CD4-positive, CD25-positive, alpha-beta regulatory T cell (primary cell): ENCODE results near the gene CLGN. TPM values are rescaled to one million over a fixed set of nuclear protein-coding genes. Genes with fewer than 3 reads are reported as not detected.

ENCODE experiments used
- ATAC-seq, 2 donors: fragments of 150-1000 bp; cut with Tn5 transposase; one replicate each; pipeline ENCODE4 v1.10.0; 2021; ENCODE audit warnings: low read depth in 2 of 2, moderate number of reproducible peaks in 2 of 2, moderate library complexity in 1 of 2
- DNase-seq, 3 donors: peaks; one replicate each; pipeline versions ENCODE4 v3.0.0 to v3.0.0-alpha.2; 2012 to 2022; ENCODE audit warnings: mixed read lengths in 1 of 3
- H3K27ac ChIP-seq: one replicate; pipeline ENCODE4 v1.7.0; 2013; ENCODE audit warnings: mild to moderate bottlenecking, low read length; ENCODE audit not compliant: insufficient read depth, poor library complexity, severe bottlenecking
- H3K27me3 ChIP-seq: one replicate; pipeline ENCODE4 v1.7.0; 2013; ENCODE audit warnings: low read length; ENCODE audit not compliant: control insufficient read depth, insufficient read depth
- H3K36me3 ChIP-seq: one replicate; pipeline ENCODE4 v1.7.0; 2013; ENCODE audit warnings: mild to moderate bottlenecking, low read length, moderate library complexity; ENCODE audit not compliant: control insufficient read depth, insufficient read depth
- H3K4me1 ChIP-seq: 2 replicates; pipeline ENCODE4 v1.7.0; 2013; ENCODE audit warnings: mild to moderate bottlenecking, low read length; ENCODE audit not compliant: insufficient read depth, control insufficient read depth, poor library complexity, severe bottlenecking
- H3K4me3 ChIP-seq: one replicate; pipeline ENCODE4 v1.7.0; 2013; ENCODE audit warnings: low read depth, mild to moderate bottlenecking, low read length, moderate library complexity
- H3K9me3 ChIP-seq, 2 experiments: 1 replicate in 1 of 2; 2 replicates in 1 of 2; pipeline ENCODE4 v1.7.0; 2013; ENCODE audit warnings: low read length in 2 of 2, mild to moderate bottlenecking in 1 of 2, moderate library complexity in 1 of 2; ENCODE audit not compliant: control insufficient read depth in 2 of 2
- H3K27ac Mint-ChIP-seq, 3 donors: one replicate each; pipeline ENCODE4 v1.8.0; 2020 to 2022; ENCODE audit warnings: mild to moderate bottlenecking in 3 of 3, mixed read lengths in 3 of 3, moderate library complexity in 2 of 3
- H3K27me3 Mint-ChIP-seq: one replicate; pipeline ENCODE4 v1.8.0; 2022; ENCODE audit warnings: mild to moderate bottlenecking, mixed read lengths
- H3K36me3 Mint-ChIP-seq: one replicate; pipeline ENCODE4 v1.8.0; 2020; ENCODE audit warnings: mixed read lengths
- H3K4me1 Mint-ChIP-seq, 4 donors: one replicate each; pipeline ENCODE4 v1.8.0; 2020 to 2022; ENCODE audit warnings: mixed read lengths in 4 of 4, mild to moderate bottlenecking in 1 of 4
- H3K4me3 Mint-ChIP-seq, 4 donors: one replicate each; pipeline ENCODE4 v1.8.0; 2020 to 2022; ENCODE audit warnings: mild to moderate bottlenecking in 4 of 4, mixed read lengths in 4 of 4, moderate library complexity in 3 of 4
- H3K9me3 Mint-ChIP-seq, 7 donors: one replicate each; pipeline ENCODE4 v1.8.0; 2020 to 2022; ENCODE audit warnings: mixed read lengths in 7 of 7, mild to moderate bottlenecking in 3 of 7, moderate library complexity in 2 of 7
- polyA plus RNA-seq, 4 donors: library from polyadenylated mRNA; unstranded; fragments of 300-500 nt; fragmentation: Illumina TruSeq; gene quantifications; one replicate each; pipeline ENCODE4 v1.2.3, GENCODE V29; 2021
- total RNA-seq: library from RNA; stranded (reverse); gene quantifications from one replicate; pipeline ENCODE4 v1.2.3, GENCODE V29; 2022

Gene CLGN
- total and polyA plus RNA-seq, 5 donors from 2014 or later = not detected

DNA sequence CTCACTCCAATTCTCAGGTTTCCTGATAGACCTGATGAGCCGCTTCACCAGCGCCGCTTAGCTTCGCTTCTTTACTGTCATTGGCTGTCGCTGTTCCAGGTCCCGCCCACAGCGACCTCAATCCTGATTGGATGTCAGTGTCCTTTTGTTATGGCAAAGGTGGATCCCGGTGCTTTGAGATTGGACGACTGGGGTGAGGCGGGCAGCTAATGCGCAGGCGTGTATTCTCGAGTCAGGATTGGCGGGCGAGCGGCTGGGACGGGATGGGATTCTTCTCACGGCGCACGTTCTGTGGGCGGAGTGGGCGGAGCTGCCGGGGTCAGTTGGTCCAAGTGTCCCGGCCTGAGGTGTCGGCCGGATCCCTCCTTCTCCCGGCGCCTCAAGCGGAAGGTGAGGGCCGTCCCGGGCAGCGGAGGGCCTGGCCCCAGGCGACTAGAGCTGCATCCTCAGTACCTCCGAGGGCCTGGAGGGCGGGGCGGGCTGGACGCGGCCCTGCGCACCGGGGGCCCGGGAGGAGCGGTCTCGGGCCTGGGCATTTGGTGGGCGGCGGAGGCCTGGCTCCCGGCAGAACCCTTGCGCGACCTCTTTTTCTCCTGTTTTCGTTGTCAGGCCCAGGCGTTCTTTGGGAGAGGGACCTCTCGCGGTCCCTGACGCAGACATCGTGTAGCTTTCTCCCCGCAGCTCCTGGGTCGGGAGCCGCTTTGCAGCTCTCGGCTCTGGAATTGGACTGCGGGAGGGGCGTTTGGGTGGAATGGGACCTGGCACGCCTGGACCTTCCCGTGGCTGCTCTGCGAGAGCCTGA, 53.9 kb downstream of the CLGN start, which contains the start of gene SCOC:
SCOC (plus strand) TSS at position 319 of the 802 bp plus-strand sequence. CDS start 5,525 bp downstream, outside the sequence.
- H3K27me3 ChIP-seq = no peaks in the 10 kb centered on the region
- ATAC-seq (peak; percentile 96), DNase-seq (peak; percentile 96 to 98 (median 97))
- H3K9me3 Mint-ChIP-seq = no peaks in the 10 kb centered on the region
- peak within 1 kb of the TSS in 1 of 3 donors; percentile 55 for H3K27ac Mint-ChIP-seq
- H3K4me1 Mint-ChIP-seq = peaks cover 11 to 37% (median 34%) of the 10 kb centered on the region in 4 donors
- peaks cover 18% of the 10 kb centered on the region for H3K4me1 ChIP-seq
- H3K27me3 Mint-ChIP-seq = peaks cover 19% of the 10 kb centered on the region
- H3K4me3 ChIP-seq = peak within 1 kb of the TSS; percentile 99
- H3K4me3 Mint-ChIP-seq = peak within 1 kb of the TSS in 1 of 4 donors; percentile 80
- no peaks in the 10 kb centered on the region for H3K36me3 Mint-ChIP-seq
- H3K9me3 ChIP-seq = no peaks in the 10 kb centered on the region
- peak within 1 kb of the TSS; percentile 84 for H3K27ac ChIP-seq
- no peaks in the 10 kb centered on the region for H3K36me3 ChIP-seq

DNA sequence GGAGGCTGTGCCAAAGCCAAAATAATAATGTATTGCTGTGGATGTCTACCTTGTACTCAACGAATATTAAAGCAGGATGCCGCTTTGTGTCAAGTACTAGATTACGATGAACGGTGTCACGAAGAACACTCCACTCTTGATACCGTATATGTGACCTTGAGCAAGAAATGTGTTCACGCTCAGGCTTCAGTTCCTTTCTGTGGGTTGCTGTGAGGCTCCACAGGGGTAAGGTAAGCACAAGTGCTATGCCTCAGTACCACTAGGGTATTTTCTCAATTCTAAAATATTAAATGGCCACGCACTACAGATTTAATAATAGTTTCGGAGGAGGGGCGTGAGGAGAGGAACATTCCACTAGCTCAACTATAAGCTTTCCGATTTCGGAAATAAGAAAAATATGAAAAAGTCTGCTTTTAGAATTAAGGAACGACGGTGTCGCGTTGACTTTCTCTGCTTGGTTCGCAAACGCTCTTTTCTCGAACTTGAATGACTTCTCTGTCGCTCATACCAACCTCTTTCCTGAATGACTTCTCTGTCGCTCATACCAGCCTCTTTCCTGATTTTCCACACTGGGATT, 54.6 kb downstream of the CLGN start:
- Mint-ChIP-seq H3K27ac (no peak overlapping the region), H3K9me3 (no peaks in the 10 kb centered on the region), H3K4me1 (peaks cover 11 to 37% (median 34%) of the 10 kb centered on the region in 4 donors), H3K4me3 (no peak overlapping the region), H3K36me3 (no peaks in the 10 kb centered on the region), H3K27me3 (peaks cover 19% of the 10 kb centered on the region)
- Histone ChIP-seq H3K27me3 (no peaks in the 10 kb centered on the region), H3K4me3 (peak overlapping the region; percentile 99), H3K9me3 (no peaks in the 10 kb centered on the region), H3K27ac (peak overlapping the region; percentile 84), H3K4me1 (peaks cover 18% of the 10 kb centered on the region), H3K36me3 (no peaks in the 10 kb centered on the region)
- ATAC-seq (peak; percentile 59 to 60), DNase-seq (peak; percentile 8 to 71 (median 52))

DNA sequence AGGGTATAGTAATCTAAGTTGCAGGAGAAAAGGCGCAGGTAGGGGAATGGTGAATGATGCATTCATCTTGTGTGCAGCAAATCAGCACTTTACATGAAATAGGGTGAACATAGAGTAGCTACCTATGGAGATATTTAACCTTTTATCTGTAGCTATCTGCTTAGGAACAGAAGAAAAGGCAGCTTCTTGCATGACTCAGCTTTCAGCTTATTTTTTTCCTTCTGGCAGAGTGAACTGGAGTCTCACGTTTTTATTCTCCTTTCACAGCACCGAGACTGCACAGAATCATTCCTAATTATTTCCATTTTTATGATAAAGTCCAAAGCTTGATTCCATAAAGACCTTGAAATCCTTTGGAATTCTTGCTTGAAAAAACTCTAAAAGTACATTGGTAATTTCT, 58.8 kb downstream of the CLGN start:
- no peaks in the 10 kb centered on the region for H3K9me3 ChIP-seq
- DNase-seq = no peak
- H3K4me1 ChIP-seq = peaks cover 8% of the 10 kb centered on the region
- Mint-ChIP-seq H3K4me3 (no peak overlapping the region), H3K36me3 (no peaks in the 10 kb centered on the region), H3K9me3 (no peaks in the 10 kb centered on the region), H3K4me1 (peaks cover 0 to 7% (median 1%) of the 10 kb centered on the region in 4 donors), H3K27ac (no peak overlapping the region), H3K27me3 (peaks cover 22% of the 10 kb centered on the region)
- H3K4me3 ChIP-seq = no peak overlapping the region
- H3K27ac ChIP-seq = no peak overlapping the region
- no peaks in the 10 kb centered on the region for H3K36me3 ChIP-seq
- ATAC-seq = no peak
- H3K27me3 ChIP-seq = no peaks in the 10 kb centered on the region

DNA sequence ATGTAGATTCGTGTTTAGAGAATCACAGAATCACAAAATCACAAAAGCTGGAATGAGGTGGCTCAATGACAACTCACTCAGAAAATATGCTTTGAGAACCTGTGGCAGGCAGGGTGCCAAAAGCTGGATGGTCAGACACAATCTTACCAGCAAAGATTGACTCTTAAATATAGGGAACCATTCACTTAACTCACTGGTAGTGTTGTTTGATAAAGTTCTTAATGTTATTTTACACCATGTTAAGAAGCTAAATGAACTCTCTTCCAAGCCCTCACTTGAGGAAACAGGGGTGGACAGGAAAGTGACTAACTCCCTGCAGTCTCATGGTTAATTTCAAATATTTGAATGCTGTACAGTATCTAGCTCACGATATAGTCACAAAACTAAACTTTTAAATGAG, 59.7 kb downstream of the CLGN start:
- H3K4me3 Mint-ChIP-seq = no peak overlapping the region
- no peak for ATAC-seq
- H3K27me3 Mint-ChIP-seq = peaks cover 23% of the 10 kb centered on the region

DNA sequence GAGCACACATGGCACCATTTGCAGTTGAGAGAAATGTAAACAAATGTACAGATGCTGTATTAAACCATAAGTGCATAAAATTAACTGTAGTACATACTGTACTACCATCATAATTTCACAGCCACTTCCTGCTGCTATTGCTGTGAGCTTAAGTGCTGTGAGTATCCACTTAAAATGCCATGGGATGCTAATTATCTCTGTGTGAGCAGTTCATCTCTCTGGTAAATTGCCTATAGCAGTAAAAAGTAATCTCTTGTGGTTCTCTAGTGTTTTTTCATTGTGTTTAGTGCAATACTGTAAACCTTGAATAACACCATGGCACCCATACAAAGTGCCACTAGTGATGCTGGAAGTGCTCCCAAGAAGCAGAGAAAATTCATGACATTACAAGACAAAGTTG, 63.9 kb downstream of the CLGN start:
- Mint-ChIP-seq H3K4me3 (no peak overlapping the region), H3K4me1 (peaks cover 0 to 4% (median 0%) of the 10 kb centered on the region in 4 donors), H3K9me3 (peaks cover 0 to 2% (median 0%) of the 10 kb centered on the region in 7 donors), H3K27me3 (peaks cover 8% of the 10 kb centered on the region), H3K27ac (no peak overlapping the region), H3K36me3 (no peaks in the 10 kb centered on the region)
- Histone ChIP-seq H3K9me3 (no peaks in the 10 kb centered on the region), H3K4me3 (no peak overlapping the region), H3K36me3 (no peaks in the 10 kb centered on the region), H3K4me1 (no peaks in the 10 kb centered on the region), H3K27ac (no peak overlapping the region), H3K27me3 (no peaks in the 10 kb centered on the region)
- no peak for ATAC-seq
- no peak for DNase-seq

More for the DNA sequence above, 59.7 kb downstream of the CLGN start:
- Histone ChIP-seq H3K36me3 (no peaks in the 10 kb centered on the region), H3K27ac (no peak overlapping the region), H3K4me3 (no peak overlapping the region), H3K9me3 (no peaks in the 10 kb centered on the region), H3K4me1 (peaks cover 6% of the 10 kb centered on the region), H3K27me3 (no peaks in the 10 kb centered on the region)
- Mint-ChIP-seq H3K9me3 (no peaks in the 10 kb centered on the region), H3K4me1 (peaks cover 0 to 7% (median 1%) of the 10 kb centered on the region in 4 donors), H3K27ac (no peak overlapping the region), H3K36me3 (no peaks in the 10 kb centered on the region)
- DNase-seq = no peak

DNA sequence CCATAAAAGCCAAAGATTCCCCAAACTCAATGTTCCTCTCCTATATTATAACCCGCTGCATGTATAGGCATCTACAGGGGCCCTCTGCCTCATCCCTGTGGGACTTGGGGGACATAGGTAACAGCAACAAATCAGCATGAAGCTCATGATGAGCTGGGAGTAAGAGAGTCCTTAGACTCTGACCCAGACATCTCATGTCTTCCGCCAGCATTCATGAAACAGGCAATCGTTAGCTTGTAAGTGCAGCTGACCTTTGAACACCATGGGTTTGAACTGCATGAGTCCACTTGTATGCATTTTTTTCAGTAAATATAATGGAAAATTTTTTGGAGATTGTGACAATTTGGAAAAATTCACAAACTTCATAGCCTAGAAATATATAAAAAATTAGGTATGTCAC, 64.4 kb downstream of the CLGN start:
- Mint-ChIP-seq H3K27me3 (peaks cover 8% of the 10 kb centered on the region), H3K4me1 (peaks cover 0 to 4% (median 0%) of the 10 kb centered on the region in 4 donors), H3K36me3 (no peaks in the 10 kb centered on the region), H3K27ac (no peak overlapping the region), H3K9me3 (peaks cover 0 to 2% (median 0%) of the 10 kb centered on the region in 7 donors), H3K4me3 (no peak overlapping the region)
- no peak overlapping the region for H3K27ac ChIP-seq
- no peaks in the 10 kb centered on the region for H3K4me1 ChIP-seq
- no peaks in the 10 kb centered on the region for H3K36me3 ChIP-seq
- ATAC-seq (no peak), DNase-seq (no peak)
- no peaks in the 10 kb centered on the region for H3K27me3 ChIP-seq
- H3K4me3 ChIP-seq = no peak overlapping the region
- no peaks in the 10 kb centered on the region for H3K9me3 ChIP-seq

DNA sequence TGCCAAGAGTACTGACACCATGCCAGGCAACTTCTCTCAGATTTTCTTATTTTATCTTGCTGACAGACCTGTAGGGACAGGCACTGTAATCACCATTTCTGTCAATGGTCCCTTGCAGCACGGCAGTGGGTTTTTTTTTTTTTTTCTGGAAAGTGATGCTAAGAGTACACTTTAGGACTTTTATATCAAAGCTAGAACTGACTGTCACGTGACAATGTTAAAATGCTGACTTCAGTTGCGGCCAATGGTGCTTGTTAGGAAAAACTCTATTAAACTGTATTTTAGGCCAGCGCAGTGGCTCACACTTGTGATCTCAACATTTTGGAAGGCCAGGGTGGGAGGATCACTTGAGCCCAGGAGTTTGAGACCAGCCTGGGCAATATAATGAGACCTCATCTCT, 66.3 kb downstream of the CLGN start:
- Mint-ChIP-seq H3K36me3 (no peaks in the 10 kb centered on the region), H3K4me1 (peaks cover 0 to 4% (median 0%) of the 10 kb centered on the region in 4 donors), H3K27me3 (peaks cover 8% of the 10 kb centered on the region), H3K4me3 (no peak overlapping the region), H3K27ac (no peak overlapping the region), H3K9me3 (peaks cover 0 to 2% (median 0%) of the 10 kb centered on the region in 7 donors)
- H3K27ac ChIP-seq = no peak overlapping the region
- no peaks in the 10 kb centered on the region for H3K27me3 ChIP-seq
- H3K36me3 ChIP-seq = no peaks in the 10 kb centered on the region
- ATAC-seq = no peak
- H3K4me1 ChIP-seq = no peaks in the 10 kb centered on the region
- DNase-seq = no peak
- H3K9me3 ChIP-seq = no peaks in the 10 kb centered on the region
- no peak overlapping the region for H3K4me3 ChIP-seq
